NCI-H2227 (cell line): ENCODE results near the gene TMEM51.

Experiments
- DNase-seq: peaks from one replicate; lab custom pipeline; 2025; ENCODE audit not compliant: unreplicated experiment; lab: John Stamatoyannopoulos, UW

TMEM51 gene, protein sequence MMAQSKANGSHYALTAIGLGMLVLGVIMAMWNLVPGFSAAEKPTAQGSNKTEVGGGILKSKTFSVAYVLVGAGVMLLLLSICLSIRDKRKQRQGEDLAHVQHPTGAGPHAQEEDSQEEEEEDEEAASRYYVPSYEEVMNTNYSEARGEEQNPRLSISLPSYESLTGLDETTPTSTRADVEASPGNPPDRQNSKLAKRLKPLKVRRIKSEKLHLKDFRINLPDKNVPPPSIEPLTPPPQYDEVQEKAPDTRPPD

DNA sequence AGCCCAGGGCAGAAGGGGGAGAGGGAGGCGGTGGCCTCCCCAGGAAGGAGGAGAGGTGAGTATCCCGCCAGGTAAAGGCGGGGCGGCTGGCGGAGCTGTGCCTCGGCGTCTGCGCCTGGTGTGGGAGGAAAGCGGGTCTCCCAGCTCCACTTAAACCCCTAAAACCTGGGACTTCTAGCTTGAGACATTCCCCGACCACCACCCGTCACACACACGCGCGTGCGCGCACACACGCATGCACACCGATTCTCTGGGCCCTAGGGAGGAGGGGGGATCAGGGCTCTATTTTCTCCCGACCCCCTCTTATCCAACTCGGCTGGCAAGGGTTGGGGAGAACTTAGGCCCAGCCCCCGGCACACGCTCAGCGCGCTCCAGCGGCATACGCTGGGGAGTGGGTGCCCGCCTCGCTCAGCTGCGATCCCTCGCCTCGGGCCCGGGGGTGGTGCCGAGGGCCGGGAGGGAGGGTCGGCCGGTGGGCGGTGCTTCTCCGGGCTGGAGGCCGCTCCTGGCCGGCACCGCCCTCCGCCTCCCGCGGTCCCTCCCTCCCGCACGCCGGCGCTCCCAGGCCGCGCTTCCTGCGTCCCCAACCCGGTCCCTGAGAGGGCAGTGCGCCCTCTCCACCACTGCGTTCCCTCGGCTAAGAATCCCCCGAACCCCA is at the start of gene TMEM51:
Gene TMEM51, plus strand, starts transcription at position 564 of the 658 bp plus-strand sequence. CDS start 61,341 bp downstream, outside the sequence.
- peak; percentile 89 for DNase-seq

DNA sequence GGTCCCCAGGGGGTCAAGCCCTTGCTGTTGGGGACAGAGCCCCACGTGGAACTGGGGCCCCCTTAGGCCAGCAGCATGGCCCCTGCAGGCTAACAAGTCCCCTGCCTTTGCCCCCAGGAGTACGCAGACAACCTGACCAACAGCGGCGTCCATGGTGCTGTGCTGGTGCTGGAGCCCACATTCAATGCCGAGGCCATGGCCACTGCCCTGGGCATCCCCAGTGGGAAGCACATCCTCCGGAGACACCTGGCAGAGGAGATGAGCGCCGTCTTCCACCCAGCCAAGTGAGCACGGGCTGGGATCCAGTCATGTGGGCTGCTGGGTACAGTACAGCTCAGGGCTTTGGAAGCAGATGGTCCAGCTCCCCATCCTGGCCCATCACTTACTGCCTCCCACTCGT is 49.6 kb upstream of the TMEM51 start:
- no peak for DNase-seq

DNA sequence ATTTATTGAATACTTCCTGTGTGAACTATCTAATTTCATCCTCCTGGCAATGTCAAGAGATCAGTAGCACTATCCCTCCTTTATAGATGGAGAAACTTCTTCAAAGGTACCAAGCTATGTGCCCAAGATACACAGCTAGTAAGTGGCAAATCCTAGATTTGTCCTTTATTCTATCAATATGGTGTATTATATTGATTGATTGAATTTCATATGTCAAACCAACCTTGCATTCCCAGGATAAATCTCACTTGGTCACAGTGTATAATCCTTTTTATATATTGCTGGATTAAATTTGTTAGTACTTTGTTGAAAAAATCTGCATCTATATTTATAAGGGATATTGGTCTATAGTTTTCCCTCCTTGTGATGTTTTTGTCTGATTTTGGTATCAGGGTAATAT is 48.8 kb upstream of the TMEM51 start:
- no peak for DNase-seq

DNA sequence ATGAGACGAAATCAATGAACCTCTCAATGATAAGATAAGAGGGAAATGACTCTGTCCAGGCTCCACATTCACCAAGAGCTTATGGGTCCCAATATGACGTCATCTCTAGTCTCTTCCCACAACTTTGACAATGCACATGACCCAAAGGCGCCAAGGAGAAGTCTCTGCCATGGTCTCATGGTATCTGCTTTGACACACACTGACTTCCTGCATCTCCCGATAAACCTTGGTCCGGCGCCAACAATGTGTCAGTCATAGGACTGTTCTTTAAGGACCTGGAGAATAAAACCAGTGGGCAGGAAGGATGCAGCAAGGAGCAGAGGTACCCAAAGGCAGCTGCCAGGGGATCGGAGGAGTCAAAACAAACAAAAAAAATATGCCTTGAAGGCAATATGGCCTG is 46.9 kb upstream of the TMEM51 start:
- DNase-seq = no peak

DNA sequence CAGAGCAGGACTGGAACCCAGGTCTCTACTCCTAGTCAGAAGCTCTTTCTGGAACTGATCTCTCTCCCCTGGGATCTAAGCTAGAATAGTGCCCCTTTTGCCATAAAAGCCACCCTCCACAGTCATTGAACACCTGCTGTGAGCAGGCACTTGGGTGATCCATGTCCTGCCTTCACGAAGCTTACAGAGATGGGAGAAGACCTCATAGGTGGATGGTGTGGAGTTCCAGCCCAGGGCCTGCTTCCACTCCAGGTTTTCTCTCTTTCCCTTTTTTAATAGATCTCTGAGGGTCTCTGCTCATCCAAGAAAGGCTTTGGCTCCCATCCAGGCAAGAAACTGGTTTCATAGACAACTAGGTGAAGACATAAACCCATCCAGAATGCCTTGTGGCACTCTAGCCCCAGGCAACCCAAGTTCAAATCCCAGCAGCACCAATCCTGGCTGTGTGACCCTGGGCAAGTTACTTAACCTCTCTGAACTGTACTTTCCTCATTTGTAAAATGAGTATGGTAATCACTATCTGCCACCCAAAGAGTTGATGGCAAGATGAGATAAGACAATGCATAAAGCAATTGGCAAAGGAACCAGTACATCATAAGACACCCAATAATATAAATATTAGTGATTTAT is 46.4 kb upstream of the TMEM51 start:
- DNase-seq = no peak

DNA sequence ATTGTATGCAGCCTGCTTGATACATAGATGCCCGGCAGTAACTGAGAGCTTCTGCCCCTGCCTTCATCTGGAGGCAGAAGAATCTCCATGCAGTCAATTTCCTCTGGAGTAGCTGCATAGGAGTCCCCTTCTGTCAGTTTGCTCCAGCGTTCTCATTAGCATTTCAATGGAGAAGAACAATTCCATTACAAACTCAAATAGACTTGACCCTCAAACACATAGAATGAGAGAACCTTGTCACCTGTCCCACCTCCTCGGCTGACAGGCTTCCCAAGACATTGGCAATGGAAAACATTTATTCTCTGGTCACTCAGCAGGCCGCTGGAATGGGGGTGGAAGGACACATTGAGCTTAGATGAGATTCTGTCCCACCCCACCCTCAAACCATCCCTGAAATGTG is 45.6 kb upstream of the TMEM51 start:
- DNase-seq = no peak

DNA sequence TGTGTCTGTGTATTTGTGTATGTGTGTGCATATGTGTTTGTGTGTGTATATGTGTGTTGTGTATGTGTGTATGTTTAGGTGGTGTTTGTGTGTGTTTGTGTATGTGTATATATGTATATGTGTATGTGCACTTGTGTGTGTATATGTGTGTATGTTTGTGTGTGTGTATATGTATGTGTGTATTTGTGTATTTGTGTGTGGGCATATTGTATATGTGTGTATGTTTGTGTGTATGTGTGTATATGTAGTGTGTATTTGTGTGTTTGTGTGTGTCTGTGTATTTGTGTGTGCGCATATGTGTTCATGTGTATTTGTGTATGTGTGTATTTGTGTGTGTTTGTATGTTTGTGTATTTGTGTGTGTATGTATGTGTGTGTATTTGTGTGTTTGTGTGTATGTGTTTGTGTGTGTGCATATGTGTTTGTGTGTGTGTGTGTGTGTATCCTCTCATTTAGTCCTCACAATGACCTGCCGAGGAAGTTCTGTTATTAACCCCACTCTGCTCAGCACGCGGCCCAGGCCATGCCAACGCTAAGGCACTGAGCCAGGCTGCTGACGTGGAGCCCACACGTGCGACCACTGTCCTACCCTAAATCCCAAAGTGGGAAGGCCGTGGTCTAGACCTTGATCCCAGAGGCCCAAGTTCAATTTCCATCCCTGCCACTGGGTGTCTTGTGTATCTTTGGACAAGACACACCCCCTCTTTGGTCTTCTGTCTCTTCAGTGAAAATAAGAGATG is 43.2 kb upstream of the TMEM51 start:
- DNase-seq = no peak

DNA sequence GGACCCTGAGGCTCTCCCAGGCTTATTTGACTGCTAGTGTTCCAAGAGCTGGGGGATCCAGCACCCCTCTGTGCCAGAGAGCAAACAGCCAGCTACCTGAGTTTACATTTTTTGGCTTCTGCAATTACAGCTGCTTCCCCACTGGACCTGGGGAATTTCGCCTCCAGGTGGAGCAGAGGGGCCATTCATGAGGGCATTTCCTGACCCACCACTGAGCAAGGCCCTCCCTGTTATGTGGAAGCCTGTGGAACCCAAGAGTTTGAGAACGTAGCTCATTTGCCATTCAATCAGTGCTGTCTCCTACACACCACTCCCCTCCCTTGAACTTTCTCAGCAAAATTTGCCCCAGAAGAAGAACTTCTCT is 42.7 kb upstream of the TMEM51 start:
- no peak for DNase-seq

DNA sequence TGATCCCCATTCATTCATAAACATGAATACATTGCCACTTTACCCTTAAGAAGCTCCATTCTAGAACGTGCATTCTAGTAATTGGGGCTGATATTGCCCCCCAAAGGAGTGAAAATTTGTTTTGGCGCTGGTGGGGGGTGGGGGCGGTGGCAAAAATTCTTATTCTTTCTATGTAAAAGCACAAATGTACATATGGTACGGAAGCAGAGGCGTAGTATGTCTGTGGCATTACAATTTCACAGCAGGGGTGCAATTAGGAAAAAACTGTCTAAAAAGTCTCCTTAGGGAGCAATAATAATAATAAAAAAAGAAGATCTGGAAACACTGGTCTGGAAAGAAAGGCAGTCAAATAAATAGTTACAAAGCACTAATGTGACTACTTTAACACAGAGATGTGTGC is 40.4 kb upstream of the TMEM51 start:
- DNase-seq = no peak

DNA sequence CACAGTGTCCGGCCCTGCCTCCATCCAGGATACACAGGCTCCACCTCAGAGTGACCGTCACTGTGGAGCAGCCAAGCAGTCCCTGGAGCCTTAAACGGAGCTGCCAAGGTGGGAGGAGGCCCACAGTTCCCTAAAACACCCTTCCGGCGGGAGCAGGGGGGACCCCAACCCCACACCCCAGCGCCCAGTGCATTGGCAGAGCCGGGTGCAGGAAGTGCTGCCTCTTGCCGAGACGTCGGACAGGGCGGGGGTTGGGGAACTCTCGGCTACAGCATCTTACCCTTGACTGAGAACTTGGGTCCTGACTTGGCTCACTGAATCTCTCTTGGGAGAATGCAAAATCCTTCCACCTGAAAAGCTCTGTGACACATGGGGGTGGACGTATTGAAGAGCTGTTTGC is 38.7 kb upstream of the TMEM51 start:
- DNase-seq = no peak

DNA sequence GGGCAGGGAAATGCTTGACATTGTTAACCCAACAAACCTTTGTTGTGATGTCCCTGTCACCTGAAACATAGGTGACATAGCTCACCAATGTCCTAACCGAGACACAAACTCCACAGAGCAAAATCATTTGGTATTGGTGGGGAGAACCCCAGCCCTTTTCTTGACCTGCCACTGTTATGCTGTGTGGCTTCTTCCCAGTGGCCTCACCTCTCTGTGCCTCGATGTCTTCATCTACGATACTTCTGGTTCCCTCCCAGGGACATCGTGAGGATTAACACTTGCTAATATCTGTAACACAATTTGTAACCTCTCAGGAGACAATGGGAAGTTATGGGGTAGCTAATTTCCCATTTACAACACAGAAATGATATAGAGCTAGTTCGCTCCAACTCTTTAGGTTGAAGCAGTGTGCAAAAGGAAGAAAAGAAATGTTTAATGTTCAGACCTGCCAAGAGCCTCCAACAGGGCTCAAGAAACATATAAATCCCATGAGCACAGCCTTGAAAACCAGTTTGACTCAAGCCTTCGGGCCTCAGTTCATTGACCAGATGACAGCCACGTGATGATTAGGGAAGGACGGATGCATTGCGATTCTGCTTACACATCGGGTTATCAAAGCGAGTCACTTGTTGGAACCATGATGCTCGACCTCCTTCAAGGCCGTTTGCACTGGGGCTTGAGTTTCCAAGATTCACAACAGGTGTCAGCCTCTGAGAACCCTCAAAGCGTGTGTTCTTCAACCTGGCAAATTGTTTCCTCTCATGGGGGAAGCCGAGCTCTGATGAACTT is 37.8 kb upstream of the TMEM51 start:
- DNase-seq = no peak

DNA sequence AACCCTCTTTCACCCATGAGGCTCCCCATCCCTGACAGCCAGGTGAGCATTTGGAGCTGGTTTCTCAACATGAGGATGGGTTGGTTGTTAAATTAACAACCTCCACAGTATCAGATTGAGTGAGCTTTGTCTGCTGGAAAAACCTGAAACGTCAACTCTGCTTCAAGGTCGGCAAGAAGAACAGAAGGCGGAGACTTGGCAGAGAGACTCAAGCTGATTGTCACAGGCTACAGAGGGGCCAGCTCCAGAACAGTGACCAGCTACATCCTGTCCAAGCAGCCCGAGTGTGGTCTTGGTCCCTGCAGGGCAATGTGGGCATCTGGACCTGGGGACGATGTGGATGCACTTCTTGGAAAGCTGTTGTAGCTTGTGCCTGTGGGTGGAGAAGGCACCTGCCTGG is 36.6 kb upstream of the TMEM51 start:
- no peak for DNase-seq

DNA sequence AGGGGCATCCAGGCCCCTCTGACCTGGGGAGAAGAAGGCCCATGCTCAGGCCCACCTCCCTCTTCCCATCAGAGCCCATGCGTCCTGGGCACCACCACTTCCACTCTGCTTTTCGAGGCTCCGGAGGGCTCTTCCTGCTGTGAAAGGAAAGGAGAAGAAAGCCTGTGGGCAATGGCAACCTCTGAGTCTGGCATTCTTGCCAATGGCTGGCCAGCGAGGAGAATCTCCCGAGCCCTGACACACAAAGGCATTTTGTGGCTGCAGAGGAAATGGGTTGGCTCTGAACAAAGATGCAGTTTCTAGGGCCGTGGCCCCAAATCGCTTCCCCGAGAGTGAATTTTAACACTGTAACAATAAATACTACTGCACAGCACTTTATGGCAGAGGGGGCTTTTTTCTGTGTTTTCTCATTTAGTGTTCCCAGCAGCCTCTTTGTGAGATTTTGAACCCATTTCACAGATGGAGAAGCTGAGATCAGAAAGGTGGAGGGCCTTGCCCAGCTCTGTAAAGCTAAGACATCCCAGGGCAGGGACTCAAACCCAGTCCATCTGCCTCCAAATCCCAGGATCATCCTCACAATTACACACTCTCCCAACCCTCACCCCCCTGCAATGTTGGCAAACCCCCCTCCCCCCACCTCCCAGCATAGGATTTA is 35.7 kb upstream of the TMEM51 start:
- DNase-seq = no peak

DNA sequence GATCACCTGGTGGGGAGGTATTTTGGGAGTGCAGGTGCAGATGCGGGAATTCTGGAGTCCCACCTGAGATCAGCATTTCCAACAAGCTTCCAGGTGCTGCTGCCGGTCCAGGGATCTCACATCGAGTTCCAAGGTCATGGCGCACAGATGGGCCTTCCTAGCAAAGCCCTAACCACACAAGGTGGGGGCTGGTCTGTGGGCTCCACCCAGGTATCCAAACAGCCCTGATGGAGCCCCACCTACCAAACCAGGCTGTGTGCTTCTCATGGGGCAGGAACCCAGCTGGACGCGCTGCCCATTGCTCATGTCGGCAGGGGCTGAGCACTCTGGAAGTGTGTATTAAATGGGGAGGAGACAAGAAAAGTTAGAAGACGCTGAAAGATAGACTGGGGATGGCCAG is 35.0 kb upstream of the TMEM51 start:
- DNase-seq = no peak

DNA sequence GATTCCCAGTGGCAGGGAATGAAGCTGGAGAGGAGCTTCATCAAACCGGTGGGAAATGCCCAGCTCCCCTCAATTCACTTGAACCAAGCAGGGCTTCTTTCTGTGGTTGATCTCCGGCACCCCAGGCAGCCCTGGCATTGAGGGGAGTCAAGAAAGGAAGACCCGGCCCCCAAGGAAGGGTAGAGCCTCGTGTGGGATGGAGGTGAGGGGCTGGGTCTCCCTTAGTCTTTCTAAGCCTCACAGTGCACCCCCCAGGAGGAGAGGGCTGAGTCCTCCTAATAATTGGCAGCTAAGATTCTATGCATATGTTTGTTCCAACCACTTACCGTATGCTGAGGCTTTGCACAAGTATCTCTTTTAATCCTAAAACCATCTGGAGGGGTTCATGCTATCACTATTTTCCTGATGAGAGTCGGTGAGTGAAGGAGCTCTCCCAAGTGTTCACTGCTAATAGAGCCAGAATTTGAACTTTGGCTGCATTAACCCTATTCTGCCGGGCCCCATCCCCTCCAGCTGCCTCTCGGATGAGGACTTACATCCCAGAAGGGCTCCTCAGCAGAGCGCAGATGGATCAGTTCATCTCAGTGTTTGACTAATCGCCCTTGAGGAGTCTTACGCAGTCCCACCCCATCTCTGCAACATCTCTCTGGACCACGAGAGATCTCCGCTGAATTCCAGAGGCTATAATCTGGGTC is 33.1 kb upstream of the TMEM51 start:
- no peak for DNase-seq

DNA sequence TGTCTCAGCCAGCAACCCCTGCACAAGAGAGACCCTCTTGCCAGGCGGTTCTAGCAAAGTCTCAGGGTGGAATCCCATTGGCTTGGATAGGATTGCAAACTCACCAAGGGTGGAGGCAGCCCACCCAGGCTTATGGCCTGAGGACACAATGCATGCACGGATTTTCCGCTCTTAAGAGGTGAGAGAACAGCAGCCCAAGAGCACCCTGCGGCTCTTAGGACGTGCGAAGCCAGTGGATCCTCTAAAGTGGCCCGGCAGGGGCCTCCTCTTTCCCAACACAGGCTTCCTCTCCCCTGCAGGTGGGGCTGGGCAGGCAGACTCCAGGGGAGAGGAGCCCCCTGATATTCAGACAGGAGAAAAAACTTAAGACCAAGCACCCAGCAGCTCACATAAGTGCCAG is 31.2 kb upstream of the TMEM51 start:
- DNase-seq = no peak

DNA sequence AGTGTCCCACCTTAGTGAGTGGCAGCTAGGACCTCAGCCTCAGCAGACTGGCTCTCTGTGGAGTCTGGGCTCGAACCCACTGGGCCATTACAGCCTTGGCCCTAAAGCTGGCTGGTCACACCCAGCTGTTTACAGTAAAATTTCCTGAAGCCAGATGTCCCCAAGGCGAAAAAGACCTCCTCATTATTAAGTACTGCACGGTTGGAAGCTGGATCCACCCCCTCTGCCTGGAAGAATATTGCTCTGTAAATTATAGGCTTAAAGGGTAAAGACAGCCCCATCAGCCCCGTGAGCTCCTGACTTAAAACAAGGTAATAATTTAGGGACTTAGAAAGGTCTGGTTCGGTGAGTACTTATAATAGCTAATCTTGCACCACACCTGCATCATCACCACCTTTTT is 30.3 kb upstream of the TMEM51 start:
- peak; percentile 83 for DNase-seq

DNA sequence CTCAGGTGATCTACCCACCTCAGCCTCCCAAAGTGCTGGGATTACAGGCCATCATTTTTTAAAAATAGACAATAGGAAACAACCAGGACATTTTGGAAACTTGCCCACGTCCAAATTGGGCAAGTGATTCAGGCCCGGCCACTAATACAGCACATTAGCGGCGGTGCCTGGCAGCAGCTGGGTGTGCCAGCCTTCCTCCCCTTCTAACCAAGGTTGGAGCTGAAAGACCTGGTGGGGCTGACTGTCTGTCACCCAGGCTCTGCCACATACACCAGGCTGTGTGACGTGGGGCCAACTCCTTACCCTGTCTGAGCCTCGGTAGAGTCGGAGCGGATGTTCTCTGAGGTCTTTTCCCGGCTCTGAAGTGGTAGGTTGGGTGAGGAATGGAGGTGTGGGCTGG is 29.6 kb upstream of the TMEM51 start:
- peak; percentile 46 for DNase-seq

DNA sequence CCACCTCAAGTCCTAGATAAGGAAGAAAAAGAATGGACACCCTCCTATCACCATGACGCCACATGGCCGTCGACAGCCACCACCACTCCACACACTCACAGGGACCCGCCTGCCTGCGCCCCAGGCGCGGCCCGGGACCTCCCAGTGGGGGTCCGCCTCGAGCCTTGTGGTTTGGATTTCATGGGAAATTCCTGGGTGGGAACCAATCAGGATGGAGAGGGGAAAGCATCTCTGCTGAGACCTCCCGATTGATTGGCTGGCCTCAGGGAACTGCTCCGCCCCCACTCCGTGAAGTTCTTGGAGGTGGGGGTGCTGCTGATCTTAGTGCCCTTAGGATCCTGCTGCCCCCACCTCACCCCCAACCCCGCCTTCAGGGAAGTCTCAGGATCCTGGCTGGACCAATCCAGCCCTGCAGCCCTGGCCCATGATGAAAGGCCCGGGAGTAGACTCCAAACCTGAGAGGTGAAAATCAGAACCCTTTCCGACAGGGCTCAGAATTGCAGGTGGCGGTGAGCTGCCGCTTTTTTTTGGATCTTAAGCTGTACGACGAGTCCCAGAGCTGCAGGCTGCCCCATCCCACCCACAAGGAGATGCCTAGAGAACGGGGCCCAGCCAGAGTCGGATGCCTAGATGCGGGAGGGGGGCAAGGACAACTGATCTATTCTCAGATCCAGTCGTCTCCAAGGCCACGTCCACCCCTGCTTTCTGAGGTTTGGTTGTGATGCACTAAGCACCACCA is 29.0 kb upstream of the TMEM51 start:
- DNase-seq = no peak
